Measurements from ENCODE around the gene ARHGEF10L.

The ARHGEF10L gene

GRCh38 chr1:17586172-17586964 is 46.9 kb downstream of the ARHGEF10L start:
- peak; percentile 87 for DNase-seq (ENCODE audit: low spot score)
- Histone ChIP-seq H3K4me3 (no peak overlapping the region), H3K27ac (peak overlapping the region; percentile 86 to 89)
- no peak for TF ChIP-seq CTCF (IDR thresholded peaks at IDR 0.05)

- no peak for TF ChIP-seq CTCF (IDR thresholded peaks at IDR 0.05)
- no peak for DNase-seq (ENCODE audit: low spot score)
- Histone ChIP-seq H3K4me3 (no peak overlapping the region), H3K27ac (peak overlapping the region; percentile 86 to 89)
Measured at GRCh38 chr1:17587693-17588047, 48.2 kb downstream of the ARHGEF10L start.

GRCh38 chr1:17588048-17588871 is 48.8 kb downstream of the ARHGEF10L start:
- H3K27ac ChIP-seq, result peak overlapping the region; percentile 86 to 89
- H3K4me3 ChIP-seq, result peak overlapping the region; percentile 4
- DNase-seq (ENCODE audit: low spot score), result no peak
- TF ChIP-seq CTCF (IDR thresholded peaks at IDR 0.05), result no peak

GRCh38 chr1:17591814-17592430 is 52.4 kb downstream of the ARHGEF10L start:
- TF ChIP-seq CTCF (IDR thresholded peaks at IDR 0.05), result no peak
- Histone ChIP-seq H3K27ac (peak overlapping the region; percentile 72 to 89), H3K4me3 (no peak overlapping the region)
- no peak for DNase-seq (ENCODE audit: low spot score)

GRCh38 chr1:17594026-17594425 is 54.5 kb downstream of the ARHGEF10L start:
- TF ChIP-seq CTCF (IDR thresholded peaks at IDR 0.05), result no peak
- no peak for DNase-seq (ENCODE audit: low spot score)
- H3K27ac ChIP-seq, result peak overlapping the region; percentile 46 to 68
- no peak overlapping the region for H3K4me3 ChIP-seq

GRCh38 chr1:17594690-17595601 is 55.4 kb downstream of the ARHGEF10L start:
- Histone ChIP-seq H3K27ac (peak overlapping the region; percentile 67 to 70), H3K4me3 (no peak overlapping the region)
- TF ChIP-seq CTCF (IDR thresholded peaks at IDR 0.05), result no peak
- DNase-seq (ENCODE audit: low spot score), result no peak

All from coronary artery (tissue), 2 donors.